Stomach smooth muscle (tissue), 2 donors: ENCODE data around the gene CECR2.

ENCODE experiments used
- H3K27ac ChIP-seq: one replicate; pipeline ENCODE4 v1.7.0; 2013; ENCODE audit warnings: mild to moderate bottlenecking, low read length, inconsistent platforms
- H3K27me3 ChIP-seq, 2 donors: one replicate each; pipeline ENCODE4 v1.7.0; 2013; ENCODE audit warnings: low read length in 2 of 2; ENCODE audit not compliant: insufficient read depth in 2 of 2, control insufficient read depth in 1 of 2
- H3K36me3 ChIP-seq, 2 donors: one replicate each; pipeline ENCODE4 v1.7.0; 2013; ENCODE audit warnings: low read length in 2 of 2; ENCODE audit not compliant: control insufficient read depth in 2 of 2, insufficient read depth in 2 of 2
- H3K4me1 ChIP-seq: one replicate; pipeline ENCODE4 v1.7.0; 2013; ENCODE audit warnings: low read length; ENCODE audit not compliant: control insufficient read depth, insufficient read depth
- H3K4me3 ChIP-seq, 2 donors: one replicate each; pipeline ENCODE4 v1.7.0; 2013; ENCODE audit warnings: low read length in 2 of 2
- H3K9ac ChIP-seq, 2 donors: one replicate each; pipeline ENCODE4 v1.7.0; 2013; ENCODE audit warnings: low read length in 2 of 2, mild to moderate bottlenecking in 1 of 2
- H3K9me3 ChIP-seq, 2 donors: one replicate each; pipeline ENCODE4 v1.7.0; 2013; ENCODE audit warnings: low read length in 2 of 2; ENCODE audit not compliant: control insufficient read depth in 2 of 2
- donor health status: healthy.
- donor health status: Pancreatic carcinoma.

Gene CECR2

GRCh38 chr22:17380359-17381087 is 11.3 kb downstream of the CECR2 start:
- peaks cover 5% of the 10 kb centered on the region in 2 donors for H3K9me3 ChIP-seq

GRCh38 chr22:17381192-17381913 is 12.1 kb downstream of the CECR2 start:
- Histone ChIP-seq H3K27me3 (no peaks in the 10 kb centered on the region), H3K27ac (no peak overlapping the region), H3K36me3 (no peaks in the 10 kb centered on the region), H3K9ac (no peak overlapping the region), H3K4me1 (no peaks in the 10 kb centered on the region), H3K9me3 (peaks cover 5 to 9% of the 10 kb centered on the region in 2 donors), H3K4me3 (no peak overlapping the region)

More at GRCh38 chr22:17380359-17381087, 11.3 kb downstream of the CECR2 start:
- no peaks in the 10 kb centered on the region for H3K27me3 ChIP-seq
- no peak overlapping the region for H3K27ac ChIP-seq
- no peak overlapping the region for H3K4me3 ChIP-seq
- H3K4me1 ChIP-seq: no peaks in the 10 kb centered on the region
- no peaks in the 10 kb centered on the region for H3K36me3 ChIP-seq
- H3K9ac ChIP-seq: no peak overlapping the region

- Histone ChIP-seq H3K4me1 (no peaks in the 10 kb centered on the region), H3K4me3 (no peak overlapping the region), H3K9me3 (peaks cover 5 to 9% of the 10 kb centered on the region in 2 donors), H3K36me3 (no peaks in the 10 kb centered on the region), H3K9ac (no peak overlapping the region), H3K27ac (no peak overlapping the region), H3K27me3 (no peaks in the 10 kb centered on the region)
Observed at GRCh38 chr22:17384612-17385330, 15.5 kb downstream of the CECR2 start.

DNA sequence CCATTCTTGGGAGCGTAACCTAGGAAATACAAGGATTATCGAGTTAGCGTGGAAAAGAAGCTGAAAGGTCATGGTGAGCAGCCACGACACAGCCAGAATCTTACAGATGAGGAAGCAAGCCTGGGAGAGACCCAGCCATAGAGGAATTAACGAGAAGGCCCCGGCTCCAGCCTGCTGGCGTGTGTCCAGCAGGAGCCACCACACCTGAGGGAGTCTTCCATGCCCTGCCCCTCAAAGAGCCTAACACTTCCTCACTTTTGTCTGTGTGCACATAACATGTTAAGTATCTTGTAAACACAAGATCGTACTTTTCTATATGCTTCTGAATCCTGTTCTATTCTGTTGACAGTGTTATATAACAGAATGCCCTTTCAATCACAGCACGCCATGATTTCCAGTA is 18.1 kb downstream of the CECR2 start:
- H3K9me3 ChIP-seq: peaks cover 8 to 9% of the 10 kb centered on the region in 2 donors

GRCh38 chr22:17388235-17388634 is 19.0 kb downstream of the CECR2 start:
- H3K9me3 ChIP-seq: peaks cover 8 to 9% of the 10 kb centered on the region in 2 donors
- no peak overlapping the region for H3K4me3 ChIP-seq
- H3K27me3 ChIP-seq: no peaks in the 10 kb centered on the region
- no peaks in the 10 kb centered on the region for H3K36me3 ChIP-seq
- no peak overlapping the region for H3K9ac ChIP-seq
- no peaks in the 10 kb centered on the region for H3K4me1 ChIP-seq
- no peak overlapping the region for H3K27ac ChIP-seq

More for the DNA sequence above, 18.1 kb downstream of the CECR2 start:
- no peak overlapping the region for H3K27ac ChIP-seq
- H3K4me1 ChIP-seq: no peaks in the 10 kb centered on the region
- H3K9ac ChIP-seq: no peak overlapping the region
- H3K4me3 ChIP-seq: no peak overlapping the region
- no peaks in the 10 kb centered on the region for H3K36me3 ChIP-seq
- no peaks in the 10 kb centered on the region for H3K27me3 ChIP-seq

GRCh38 chr22:17390087-17390486 is 20.8 kb downstream of the CECR2 start:
- H3K4me1 ChIP-seq: no peaks in the 10 kb centered on the region
- no peaks in the 10 kb centered on the region for H3K36me3 ChIP-seq
- no peaks in the 10 kb centered on the region for H3K27me3 ChIP-seq
- H3K9ac ChIP-seq: no peak overlapping the region
- no peak overlapping the region for H3K27ac ChIP-seq
- no peak overlapping the region for H3K4me3 ChIP-seq
- H3K9me3 ChIP-seq: peaks cover 3 to 6% of the 10 kb centered on the region in 2 donors

- Histone ChIP-seq H3K27ac (no peak overlapping the region), H3K36me3 (no peaks in the 10 kb centered on the region), H3K9me3 (no peaks in the 10 kb centered on the region), H3K9ac (no peak overlapping the region), H3K4me1 (no peaks in the 10 kb centered on the region), H3K4me3 (no peak overlapping the region), H3K27me3 (no peaks in the 10 kb centered on the region)
Observed at GRCh38 chr22:17396516-17396915, 27.3 kb downstream of the CECR2 start.

GRCh38 chr22:17397756-17398547 is 28.7 kb downstream of the CECR2 start:
- Histone ChIP-seq H3K27ac (no peak overlapping the region), H3K4me3 (no peak overlapping the region), H3K36me3 (no peaks in the 10 kb centered on the region), H3K4me1 (no peaks in the 10 kb centered on the region), H3K9ac (no peak overlapping the region), H3K9me3 (no peaks in the 10 kb centered on the region), H3K27me3 (no peaks in the 10 kb centered on the region)

GRCh38 chr22:17400305-17400704 is 31.0 kb downstream of the CECR2 start:
- H3K36me3 ChIP-seq: no peaks in the 10 kb centered on the region
- no peaks in the 10 kb centered on the region for H3K9me3 ChIP-seq
- H3K27ac ChIP-seq: no peak overlapping the region
- no peaks in the 10 kb centered on the region for H3K27me3 ChIP-seq
- no peak overlapping the region for H3K9ac ChIP-seq
- no peaks in the 10 kb centered on the region for H3K4me1 ChIP-seq
- no peak overlapping the region for H3K4me3 ChIP-seq

DNA sequence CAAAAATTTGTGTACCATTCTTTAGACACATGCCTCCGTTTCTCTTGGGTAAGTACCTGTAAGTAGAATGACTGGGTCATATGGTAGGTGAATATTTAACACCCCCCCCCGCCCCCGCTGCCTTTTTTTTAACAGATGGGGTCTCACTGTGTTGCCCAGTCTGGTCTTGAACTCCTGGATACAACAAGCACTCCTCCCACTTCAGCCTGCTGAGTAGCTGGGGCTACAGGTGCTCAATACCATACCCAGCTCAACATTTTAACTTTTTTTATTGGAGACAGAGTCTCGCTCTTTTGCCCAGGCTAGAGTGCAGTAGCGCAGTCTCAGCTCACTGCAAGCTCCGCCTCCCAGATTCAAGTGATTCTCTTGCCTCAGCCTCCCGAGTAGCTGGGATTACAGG is 32.5 kb downstream of the CECR2 start:
- no peak overlapping the region for H3K4me3 ChIP-seq
- no peak overlapping the region for H3K27ac ChIP-seq
- H3K9me3 ChIP-seq: no peaks in the 10 kb centered on the region
- H3K9ac ChIP-seq: no peak overlapping the region
- H3K4me1 ChIP-seq: no peaks in the 10 kb centered on the region
- H3K27me3 ChIP-seq: no peaks in the 10 kb centered on the region
- H3K36me3 ChIP-seq: no peaks in the 10 kb centered on the region
